Bone marrow (tissue), 2 donors: Measurements from ENCODE around the gene NEU3.
"Not testable (repeated sequence)": the region's sequence is repeated elsewhere in the genome, so short reads cannot be mapped to it uniquely, and the experiment has no call there.

ENCODE experiments used
- DNase-seq, 2 donors: peaks; one replicate each; lab custom pipeline; 2025; lab: John Stamatoyannopoulos, UW

NEU3 gene, protein sequence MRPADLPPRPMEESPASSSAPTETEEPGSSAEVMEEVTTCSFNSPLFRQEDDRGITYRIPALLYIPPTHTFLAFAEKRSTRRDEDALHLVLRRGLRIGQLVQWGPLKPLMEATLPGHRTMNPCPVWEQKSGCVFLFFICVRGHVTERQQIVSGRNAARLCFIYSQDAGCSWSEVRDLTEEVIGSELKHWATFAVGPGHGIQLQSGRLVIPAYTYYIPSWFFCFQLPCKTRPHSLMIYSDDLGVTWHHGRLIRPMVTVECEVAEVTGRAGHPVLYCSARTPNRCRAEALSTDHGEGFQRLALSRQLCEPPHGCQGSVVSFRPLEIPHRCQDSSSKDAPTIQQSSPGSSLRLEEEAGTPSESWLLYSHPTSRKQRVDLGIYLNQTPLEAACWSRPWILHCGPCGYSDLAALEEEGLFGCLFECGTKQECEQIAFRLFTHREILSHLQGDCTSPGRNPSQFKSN

DNA sequence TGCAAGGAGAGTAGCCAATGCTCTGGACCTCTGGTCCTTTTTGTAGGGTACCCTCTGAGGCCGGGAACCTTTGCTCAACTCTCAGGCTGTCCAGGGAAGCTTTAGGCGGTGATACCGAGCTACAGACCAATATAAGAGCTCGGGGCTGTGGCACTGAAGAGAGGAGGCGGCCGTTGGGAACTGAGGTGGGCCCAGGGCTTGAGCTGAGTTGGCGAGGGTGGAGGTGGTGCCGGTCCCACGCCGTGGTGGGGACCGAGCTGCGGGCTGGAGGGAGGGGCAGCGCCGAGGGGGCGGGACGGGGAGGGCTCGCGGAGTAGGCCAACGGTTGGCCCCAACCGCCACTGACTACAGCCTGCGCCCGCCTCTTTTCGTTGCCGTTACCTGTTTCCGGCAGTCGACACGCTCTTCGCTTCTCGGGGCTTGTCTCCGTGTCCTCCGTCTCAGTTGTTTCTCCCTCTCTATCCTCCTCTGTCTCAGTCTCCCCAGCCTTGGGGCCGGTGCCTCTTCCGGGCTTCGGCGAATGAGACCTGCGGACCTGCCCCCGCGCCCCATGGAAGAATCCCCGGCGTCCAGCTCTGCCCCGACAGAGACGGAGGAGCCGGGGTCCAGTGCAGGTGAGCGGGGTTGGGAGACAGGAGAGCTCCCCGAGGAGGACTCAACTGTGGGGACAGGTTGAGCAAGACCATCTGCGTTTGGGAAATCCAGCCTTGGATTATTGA lies at the start of gene NEU3:
NEU3 (plus strand) TSS at position 393 of the 719 bp plus-strand sequence; CDS start at position 521, 128 bp downstream.
- DNase-seq: peak; percentile 46 to 75

DNA sequence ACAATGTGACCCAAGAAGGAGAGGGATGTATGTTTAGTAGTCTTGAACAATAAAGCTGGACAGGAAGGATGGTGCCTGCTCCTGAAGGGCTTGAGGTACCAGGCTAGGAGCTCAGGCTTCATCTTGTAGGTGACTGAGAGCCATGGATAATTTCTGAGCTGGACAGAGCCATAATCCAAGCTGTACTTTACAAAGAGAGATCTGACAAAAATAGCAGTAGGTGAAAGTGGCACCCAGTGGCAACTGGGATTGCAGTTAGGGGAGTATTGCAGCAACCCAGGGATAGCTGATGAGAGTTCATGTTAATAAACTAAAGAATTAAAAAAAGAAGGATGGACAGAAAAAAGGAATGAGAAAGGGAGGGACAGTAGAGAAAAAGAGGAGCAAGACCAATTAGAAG lies 47.2 kb upstream of the NEU3 start:
- no peak for DNase-seq

DNA sequence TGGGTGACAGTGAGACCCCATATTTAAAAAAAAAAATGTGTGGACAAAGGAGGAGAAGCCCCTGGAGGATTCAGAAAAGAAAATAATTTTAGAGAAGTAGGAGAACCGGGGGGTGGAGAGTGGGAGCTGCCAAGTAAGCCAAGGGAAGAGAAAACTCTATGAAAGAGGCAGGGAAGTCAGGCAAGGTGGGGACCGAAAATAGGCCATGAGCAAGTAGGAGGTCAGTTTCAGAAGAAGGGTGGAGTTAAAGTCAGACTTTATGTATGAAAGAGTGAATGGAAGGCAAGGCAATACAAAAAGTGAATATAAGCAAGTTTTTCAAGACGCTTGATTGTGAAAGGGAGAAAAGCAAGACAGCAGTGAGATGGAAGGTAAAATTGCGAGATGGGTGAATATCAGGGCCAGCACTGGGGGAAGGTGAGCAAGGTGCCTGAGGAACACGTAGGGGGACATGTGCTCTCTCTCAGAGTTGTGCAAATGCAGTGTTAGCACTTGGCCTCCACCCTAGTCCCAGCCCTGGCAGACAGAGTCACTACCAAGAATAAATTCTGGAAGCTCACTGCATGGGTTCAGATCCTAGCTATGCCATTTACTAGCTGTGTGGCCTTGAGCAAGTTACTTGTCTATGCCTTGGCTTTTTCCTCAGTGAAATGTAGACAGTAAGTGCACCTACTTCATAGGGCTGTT lies 46.5 kb upstream of the NEU3 start:
- DNase-seq: no peak

DNA sequence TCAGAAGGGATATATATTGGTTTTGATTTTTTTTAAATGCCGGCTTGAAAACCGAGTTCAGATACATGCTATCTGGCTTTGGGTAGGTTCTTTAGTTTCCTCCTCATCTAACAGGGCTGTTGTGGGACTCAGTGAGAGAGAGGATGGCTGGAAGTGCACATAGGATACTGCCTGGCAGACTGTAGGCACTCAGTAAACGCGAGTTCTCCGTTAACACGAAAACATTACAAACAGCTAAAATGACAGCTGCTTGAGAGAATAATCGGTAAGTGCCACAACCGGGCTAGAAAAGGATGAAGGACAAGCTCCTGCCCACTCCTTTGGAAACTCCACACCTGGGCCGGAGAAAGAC lies 40.2 kb upstream of the NEU3 start:
- no peak for DNase-seq

DNA sequence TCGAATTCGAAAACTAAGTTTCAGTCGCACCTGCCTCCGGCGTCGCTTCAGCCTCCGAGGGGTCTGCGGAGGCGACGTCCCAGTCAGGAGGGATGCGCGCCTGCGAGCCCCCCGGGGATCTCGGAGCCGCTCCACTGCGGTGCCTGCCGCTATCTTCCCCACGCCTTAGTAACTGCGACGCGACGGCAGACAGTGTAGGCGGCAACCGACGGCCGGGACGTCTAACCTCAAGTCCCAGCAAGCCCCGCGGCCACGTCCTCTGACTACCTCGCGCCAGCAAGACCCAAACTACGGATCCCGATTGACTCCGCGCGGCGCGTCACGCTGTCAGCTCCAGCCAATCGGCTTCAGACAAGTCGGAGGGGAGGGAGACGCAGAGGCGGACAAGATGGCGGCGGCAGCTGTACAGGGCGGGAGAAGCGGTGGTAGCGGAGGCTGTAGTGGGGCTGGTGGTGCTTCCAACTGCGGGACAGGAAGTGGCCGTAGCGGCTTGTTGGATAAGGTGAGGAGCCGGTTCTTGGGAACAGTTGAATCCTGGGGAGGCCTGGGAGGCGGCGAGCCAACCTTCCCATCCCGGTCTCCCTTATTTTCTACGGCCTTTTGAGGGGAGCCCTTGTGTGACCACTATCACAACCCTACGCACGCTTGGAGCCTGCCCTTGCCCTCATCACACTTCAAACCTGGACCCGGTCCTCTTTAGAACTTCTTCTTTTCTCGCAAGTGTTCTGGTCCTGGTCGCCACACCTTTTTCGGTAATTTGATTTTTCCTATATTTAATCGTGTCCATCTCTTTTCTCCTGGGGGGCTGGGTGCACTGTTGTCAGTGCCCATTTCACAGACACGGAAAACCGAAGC lies 39.6 kb upstream of the NEU3 start, which contains the start of the genes SPCS2 and XRRA1:
SPCS2 (plus strand) TSS at position 369 of the 855 bp plus-strand sequence; CDS start at position 389, 20 bp downstream.
XRRA1 (minus strand) TSS at position 194 of the 855 bp plus-strand sequence. CDS start 8,213 bp downstream, outside the sequence.
- peak; percentile 81 to 97 for DNase-seq

DNA sequence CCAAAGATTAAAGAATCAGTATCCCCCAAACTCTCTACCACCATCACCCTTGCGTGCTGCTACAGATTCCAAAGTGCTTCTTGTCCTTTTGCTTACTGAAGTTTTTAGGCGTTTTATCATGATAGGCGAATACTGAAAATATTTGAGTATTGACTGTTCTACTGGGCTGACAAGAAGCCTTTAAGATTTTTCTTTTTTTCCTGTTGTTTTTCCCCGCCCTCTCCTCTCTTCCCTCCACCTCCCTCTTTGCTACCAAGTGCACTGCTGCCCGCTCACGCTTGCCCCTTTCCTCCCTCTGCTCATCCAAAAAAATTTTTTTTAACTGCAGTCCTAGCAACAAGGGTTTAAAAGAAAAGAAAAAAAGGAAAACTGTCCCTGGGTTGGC lies 39.0 kb upstream of the NEU3 start:
- no peak for DNase-seq

DNA sequence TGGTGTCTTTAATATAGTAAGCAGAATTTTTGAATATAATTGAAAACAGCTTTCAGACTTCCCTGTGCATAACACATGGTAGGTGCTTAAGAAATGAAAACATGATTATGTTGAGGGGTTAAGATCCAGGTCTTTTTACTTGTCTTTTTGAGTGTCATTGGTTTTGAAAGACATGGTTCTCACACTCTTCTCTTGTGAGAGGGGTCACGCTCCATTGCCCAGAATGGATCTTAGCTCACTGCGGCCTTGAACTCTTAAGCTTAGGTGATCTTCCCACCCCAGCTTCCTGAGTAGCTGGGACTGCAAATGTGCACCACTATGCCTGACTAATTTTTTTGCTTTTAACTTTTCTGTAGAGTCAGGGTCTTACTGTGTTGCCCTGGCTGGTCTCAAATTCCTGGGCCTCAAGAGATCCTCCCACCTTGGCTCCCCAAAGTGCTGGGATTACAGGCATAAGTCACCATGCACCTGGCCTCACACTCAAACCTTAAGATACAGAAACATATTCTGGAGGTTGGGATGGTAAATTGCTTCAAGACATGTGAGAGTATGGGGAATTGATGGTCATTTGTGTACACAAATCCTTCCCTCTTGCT lies 38.3 kb upstream of the NEU3 start:
- no peak for DNase-seq

DNA sequence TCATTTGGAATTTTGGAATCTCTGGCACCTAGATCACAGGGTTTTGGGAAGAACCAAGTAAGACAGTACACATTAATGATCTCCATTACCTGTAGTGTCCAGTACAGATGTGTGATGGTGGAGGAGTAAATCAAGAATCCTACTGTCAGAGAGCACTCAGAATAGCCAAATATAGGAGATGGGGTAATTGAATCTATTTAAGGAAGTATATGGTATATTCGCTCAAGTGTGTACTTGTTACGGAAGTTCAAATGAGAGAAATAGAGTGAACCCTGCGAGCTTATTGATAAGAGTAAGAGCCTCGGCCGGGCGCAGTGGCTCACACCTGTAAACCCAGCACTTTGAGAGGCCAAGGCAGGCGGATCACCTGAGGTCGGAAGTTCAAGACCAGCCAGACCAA lies 37.5 kb upstream of the NEU3 start:
- DNase-seq: no peak

DNA sequence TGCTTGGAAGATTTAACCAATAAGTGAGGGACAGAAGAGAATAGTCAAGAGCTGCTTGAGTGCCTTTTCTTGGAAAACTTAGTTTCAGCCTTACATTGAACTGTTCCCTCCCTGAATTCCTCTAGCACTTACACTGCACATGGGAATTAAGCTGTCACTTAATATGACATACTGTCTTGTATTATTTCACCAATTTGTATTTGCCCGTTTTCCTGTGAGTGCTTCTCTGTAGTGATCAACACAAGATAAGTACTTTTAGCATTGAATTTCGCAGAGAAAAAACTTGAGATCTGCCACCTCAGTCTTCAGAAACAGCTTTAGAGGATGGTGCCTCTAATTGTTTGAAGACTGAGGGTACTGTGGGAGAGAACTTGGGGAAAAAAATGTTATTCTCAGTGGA lies 36.0 kb upstream of the NEU3 start:
- DNase-seq: no peak

DNA sequence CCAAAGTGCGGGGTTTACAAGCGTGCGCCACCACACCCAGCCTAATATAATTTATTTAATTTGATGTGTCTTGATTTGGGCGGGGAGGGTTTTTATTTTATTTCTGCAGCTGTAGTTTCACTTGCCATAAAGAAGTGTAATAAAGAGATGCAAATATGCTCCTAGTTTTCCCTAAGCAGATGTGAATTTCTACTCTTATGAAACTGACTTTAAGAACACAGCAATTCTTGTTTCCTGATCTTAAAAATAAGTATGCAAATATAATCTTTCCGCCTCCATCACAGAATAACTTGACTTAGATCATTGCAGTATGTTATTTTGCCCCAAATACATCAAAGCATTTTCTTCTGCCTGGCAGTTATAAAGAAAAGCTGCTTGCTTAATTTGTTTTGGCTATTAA lies 35.3 kb upstream of the NEU3 start:
- DNase-seq: no peak

DNA sequence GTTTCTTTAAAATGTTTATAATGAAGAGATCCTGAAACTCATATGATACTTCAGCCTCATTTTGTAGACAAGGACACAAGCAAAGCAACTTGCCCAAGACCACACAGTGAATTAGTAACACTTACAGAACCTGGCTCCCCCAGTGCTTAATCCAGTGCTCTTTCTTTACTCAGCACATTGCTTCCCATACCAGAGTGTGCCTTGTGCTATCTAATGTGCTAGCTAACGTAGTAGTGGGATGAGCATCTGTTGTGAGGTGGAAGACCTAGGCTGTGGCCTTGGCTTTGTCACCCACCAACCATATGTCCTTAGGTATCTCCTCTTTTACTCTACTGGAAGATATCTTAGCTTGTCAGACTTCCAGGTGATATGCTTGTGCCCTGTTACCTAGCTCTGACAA lies 34.5 kb upstream of the NEU3 start:
- no peak for DNase-seq

DNA sequence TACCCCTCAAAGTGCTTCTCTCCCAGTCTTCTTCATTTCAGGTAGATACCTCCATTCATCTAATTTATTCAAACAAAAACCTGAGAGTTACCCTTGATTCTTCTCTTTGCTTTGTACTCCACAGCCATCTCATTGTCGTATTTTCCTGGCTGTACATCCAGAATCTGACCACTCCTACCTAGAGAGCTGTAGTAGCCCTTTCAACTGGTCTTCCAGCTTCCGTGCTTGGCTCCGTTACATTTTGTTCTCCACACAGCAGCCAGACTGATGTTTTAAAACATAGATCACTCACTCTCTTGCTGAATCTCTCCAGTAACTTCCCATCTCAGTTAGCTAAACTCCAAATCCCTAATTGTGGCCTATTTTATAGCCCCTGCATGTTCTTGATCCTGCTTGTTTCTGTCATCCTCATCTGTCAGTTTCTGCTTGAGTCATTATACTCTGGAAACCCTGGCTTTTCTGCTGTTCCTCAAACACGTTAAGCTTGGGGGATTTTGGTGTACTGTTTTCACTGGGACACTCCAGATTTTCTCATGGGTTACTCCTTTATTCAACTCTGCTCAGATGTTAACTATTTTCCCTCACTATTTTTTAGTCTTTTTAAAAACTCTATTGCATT lies 32.2 kb upstream of the NEU3 start:
- no peak for DNase-seq

DNA sequence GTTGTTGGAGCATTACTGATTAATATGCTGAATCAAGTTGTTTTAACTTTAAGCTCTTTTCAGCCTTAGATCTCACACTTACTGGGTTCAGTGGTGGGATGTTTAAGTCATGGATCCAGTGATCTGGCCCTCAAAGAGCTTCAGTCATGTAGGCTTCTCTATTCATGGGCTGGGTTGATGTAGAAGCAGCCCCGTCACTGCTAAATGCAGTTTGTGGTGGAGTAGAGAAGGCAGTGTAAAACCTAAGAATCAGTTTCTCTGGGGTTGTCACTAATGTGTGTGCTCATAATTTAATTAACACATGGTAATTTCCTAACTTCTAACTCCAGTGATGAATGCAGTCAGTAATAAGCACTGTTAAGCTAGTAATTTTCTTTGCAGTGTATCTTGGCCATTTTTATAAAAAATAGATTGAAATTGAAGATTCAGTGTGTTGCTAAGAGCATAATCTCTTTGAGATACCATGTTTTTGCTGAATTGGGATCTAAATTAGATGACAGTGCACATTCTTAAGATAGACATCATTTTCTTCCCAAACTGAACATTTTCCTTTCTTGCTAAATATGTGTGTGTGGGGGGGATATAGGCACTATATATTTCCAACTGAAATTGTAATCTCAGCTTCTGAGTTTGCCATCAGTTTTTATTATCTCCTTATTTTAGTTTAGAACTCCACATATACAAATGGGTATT lies 30.6 kb upstream of the NEU3 start:
- DNase-seq: no peak

DNA sequence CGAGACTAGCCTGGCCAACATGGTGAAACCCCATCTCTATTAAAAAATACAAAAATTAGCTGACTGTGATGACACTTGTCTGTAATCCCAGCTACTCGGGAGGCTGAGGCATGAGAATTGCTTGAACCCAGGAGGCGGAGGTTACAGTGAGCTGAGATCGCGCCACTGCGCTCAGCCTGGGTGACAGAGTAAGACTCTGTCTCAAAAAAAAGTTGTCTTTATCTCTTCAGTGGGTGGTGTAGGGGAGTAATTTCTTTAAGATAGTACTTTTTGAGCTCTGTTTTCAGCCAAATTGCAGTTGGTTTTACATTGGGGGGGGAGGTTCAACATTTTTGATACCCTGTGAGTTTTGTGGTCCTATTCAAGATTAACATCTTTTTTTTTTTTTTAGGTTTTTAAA lies 28.6 kb upstream of the NEU3 start:
- not testable (repeated sequence) for DNase-seq

DNA sequence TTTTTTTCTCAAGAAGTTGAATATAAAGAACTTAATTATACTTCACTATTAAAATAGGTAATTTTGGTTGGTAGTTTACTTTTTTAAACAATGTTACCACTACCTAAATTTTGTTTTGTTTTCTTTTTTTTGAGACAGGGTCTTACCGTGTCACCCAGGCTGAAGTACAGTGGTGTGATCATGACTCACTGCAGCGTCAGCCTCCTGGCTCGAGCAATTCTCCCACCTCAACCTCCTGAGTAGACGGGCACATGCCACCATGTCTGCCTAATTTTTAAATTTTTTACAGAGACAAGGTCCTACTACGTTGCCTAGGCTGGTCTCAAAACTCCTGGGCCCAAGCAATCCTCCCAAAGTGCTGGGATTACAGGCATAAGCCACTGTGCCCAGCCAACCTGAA lies 22.1 kb upstream of the NEU3 start:
- DNase-seq: no peak

DNA sequence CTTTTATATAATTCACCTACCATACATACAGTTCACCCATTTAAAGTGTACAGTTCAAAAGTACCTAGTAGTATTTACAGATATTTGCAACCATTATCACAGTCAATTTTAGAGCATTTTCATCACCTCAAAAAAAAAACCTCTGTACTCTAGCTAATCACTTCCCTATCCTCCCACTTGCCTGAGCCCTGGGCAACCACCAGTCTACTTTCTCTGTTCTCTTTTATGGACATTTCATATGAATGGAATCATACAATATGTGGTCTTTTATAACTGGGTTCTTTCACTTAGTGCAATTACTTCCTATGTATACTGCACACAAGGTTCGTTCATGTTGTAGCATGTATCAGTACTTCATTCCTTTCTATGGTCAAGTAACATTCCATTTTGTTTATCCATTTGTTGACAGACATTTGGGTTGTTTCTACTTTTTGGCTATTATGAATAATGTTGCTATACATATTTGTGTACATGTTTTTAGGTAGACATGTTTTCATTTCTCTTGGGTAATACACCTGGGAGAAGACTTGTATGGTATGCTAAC lies 17.8 kb upstream of the NEU3 start:
- no peak for DNase-seq

DNA sequence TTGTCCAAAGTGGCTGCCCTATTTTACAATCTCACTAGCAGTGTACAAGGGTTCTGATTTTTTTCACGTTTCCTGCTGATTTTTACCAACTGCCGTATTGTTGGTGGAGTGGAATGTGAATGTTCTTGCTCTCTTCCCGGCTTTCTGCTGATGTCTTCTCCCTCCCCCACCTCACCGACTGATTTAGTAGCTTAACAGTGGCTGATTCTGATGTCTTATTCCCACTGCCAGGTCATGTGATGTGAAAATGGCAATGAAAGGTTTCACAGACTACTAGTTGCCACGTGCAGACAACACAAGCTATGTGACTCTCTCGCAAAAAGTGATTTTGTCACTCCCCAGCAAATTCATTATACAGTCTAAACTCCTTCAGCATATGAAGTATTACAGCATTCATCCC lies 17.3 kb upstream of the NEU3 start:
- no peak for DNase-seq

DNA sequence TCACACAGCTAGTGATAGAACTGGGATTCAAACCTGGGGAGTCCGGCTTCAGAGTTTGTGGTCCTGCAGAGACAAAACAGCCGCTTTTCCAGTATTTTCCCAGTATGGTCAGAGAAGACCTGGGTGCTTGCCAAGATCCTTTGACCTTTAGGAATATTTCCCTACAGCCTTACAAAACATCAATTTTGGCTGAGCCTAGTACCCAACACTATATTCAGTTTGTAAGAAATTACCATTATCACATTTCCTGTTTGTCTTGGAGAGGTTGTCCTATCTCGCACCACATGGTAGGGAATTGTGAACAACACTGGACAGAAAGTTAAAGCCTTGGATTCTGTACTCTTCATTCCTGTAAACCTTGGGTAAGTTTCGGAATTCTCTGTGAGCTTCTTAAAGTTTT lies 10.7 kb upstream of the NEU3 start:
- no peak for DNase-seq

DNA sequence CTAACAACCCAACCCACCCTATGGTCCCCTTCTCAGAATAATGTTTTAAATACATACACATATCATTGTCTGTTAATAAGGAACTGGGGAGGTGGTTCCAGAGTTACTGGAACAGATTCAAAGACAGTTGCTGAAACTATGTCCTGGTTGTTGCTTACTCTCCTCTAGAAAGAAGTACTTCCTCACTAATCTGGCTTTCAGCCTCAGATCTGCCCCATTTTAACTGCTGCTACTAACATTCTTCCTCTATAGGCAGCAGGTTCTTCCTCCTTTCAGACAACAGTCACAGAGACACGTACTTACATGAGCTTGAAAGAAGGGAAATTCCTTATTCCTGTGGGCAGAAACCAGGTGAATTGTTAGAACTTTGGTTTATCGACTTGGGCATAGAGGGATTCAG lies 8.1 kb upstream of the NEU3 start:
- DNase-seq: no peak

DNA sequence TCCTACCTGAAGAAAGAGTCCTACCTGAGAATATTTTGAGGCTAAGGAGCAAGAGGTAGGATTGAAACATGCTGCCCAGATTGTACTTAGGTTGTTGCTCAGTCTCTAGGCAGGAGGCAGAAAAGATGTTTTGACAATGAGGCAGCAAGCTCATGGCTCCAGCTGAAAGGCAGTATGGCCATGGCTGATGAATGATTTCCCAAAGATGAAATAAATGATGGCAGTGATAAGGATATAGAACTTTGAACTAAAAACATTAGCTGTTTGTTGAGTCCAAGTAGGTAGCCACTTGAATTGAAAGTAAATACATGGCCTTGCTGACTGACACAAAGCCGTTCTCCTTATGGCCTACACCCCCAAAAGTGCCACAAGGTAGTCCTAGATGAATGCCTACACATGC lies 6.8 kb upstream of the NEU3 start:
- no peak for DNase-seq
